Activated CD8-positive, alpha-beta T cell treated with anti-CD3 and anti-CD28 coated beads for 36 hours (primary cell): Measurements from ENCODE around the gene NBL1. TPM values are rescaled to one million over a fixed set of nuclear protein-coding genes. Genes with fewer than 3 reads are reported as not detected.
"Not testable (repeated sequence)": the region's sequence is repeated elsewhere in the genome, so short reads cannot be mapped to it uniquely, and the experiment has no call there.

ENCODE experiments used
- ATAC-seq: fragments of 200-7000 bp; cut with Tn5 transposase; one replicate; pipeline ENCODE4 v1.10.0; 2021; ENCODE audit warnings: mild to moderate bottlenecking, moderate library complexity
- CTCF ChIA-PET: fragments of 350-600 bp; sonication (Branson Sonifier 250); formaldehyde crosslinking; loops from one replicate; lab custom pipeline; 2021; ENCODE audit warnings: antibody characterized with exemption; lab: Charles Lee
- POLR2A ChIA-PET: fragments of 350-600 bp; sonication (Branson Sonifier 250); formaldehyde crosslinking; loops from one replicate; lab custom pipeline; 2021; ENCODE audit warnings: antibody characterized with exemption; lab: Charles Lee
- DNase-seq: peaks from one replicate; pipeline ENCODE4 v3.0.0-alpha.2; 2020
- H3K27ac Mint-ChIP-seq: one replicate; pipeline ENCODE4 v1.8.0; 2021; ENCODE audit warnings: mild to moderate bottlenecking, mixed read lengths
- H3K27me3 Mint-ChIP-seq: one replicate; pipeline ENCODE4 v1.8.0; 2021; ENCODE audit warnings: mixed read lengths
- H3K36me3 Mint-ChIP-seq: one replicate; pipeline ENCODE4 v1.8.0; 2021; ENCODE audit warnings: low read depth, mixed read lengths
- H3K4me1 Mint-ChIP-seq: one replicate; pipeline ENCODE4 v1.8.0; 2021; ENCODE audit warnings: low read depth, mixed read lengths
- H3K4me3 Mint-ChIP-seq: one replicate; pipeline ENCODE4 v1.8.0; 2021; ENCODE audit warnings: mild to moderate bottlenecking, moderate library complexity, mixed read lengths
- H3K9me3 Mint-ChIP-seq: one replicate; pipeline ENCODE4 v1.8.0; 2021; ENCODE audit warnings: mixed read lengths
- CTCF ChIP-seq: fragments of 200-600 bp; IDR thresholded peaks from one replicate; pipeline ENCODE4 v1.8.0; 2022; ENCODE audit warnings: antibody characterized with exemption, mild to moderate bottlenecking
- intact Hi-C: fragments of 100-400 bp; cut with micrococcal nuclease; formaldehyde crosslinking; loops from one replicate; pipeline ENCODE4 v1.10.0; 2022
- total RNA-seq, 2 experiments: library from RNA; stranded (reverse); gene quantifications; one replicate each; pipeline ENCODE4 v1.2.3, GENCODE V29; 2021

The NBL1 gene
- total RNA-seq, 2 experiments from 2014 or later: 27.0 to 27.6 TPM

GRCh38 chr1:19635646-19636045, 8.5 kb upstream of the NBL1 start:
- Mint-ChIP-seq H3K4me3 (no peak overlapping the region), H3K27me3 (no peaks in the 10 kb centered on the region), H3K4me1 (no peaks in the 10 kb centered on the region), H3K9me3 (no peaks in the 10 kb centered on the region), H3K36me3 (no peaks in the 10 kb centered on the region), H3K27ac (no peak overlapping the region)
- ChIA-PET CTCF (interaction anchor here (0.8 kb wide), 1 partner anchor 26 kb away, joined by 3 read pairs; no protein-coding TSS in a partner anchor), POLR2A (no interaction called here)
- DNase-seq (no peak), ATAC-seq (no peak)
- TF ChIP-seq CTCF: no peak
- intact Hi-C loops: no loop called here

GRCh38 chr1:19636065-19636464, 8.0 kb upstream of the NBL1 start:
- ChIA-PET CTCF (interaction anchor here (0.8 to 1.0 kb wide), 2 partner anchors 26 to 27 kb away, joined by 3 read pairs; no protein-coding TSS in a partner anchor), POLR2A (no interaction called here)
- Mint-ChIP-seq H3K4me3 (no peak overlapping the region), H3K36me3 (no peaks in the 10 kb centered on the region), H3K27ac (no peak overlapping the region), H3K27me3 (no peaks in the 10 kb centered on the region), H3K9me3 (no peaks in the 10 kb centered on the region), H3K4me1 (no peaks in the 10 kb centered on the region)
- no peak for ATAC-seq
- DNase-seq: no peak
- intact Hi-C loops: no loop called here
- TF ChIP-seq CTCF: no peak

- H3K9me3 Mint-ChIP-seq, DNase-seq, H3K27ac Mint-ChIP-seq, H3K36me3 Mint-ChIP-seq, intact Hi-C loops, H3K4me3 Mint-ChIP-seq, POLR2A ChIA-PET, H3K27me3 Mint-ChIP-seq, H3K4me1 Mint-ChIP-seq, ATAC-seq: not testable (repeated sequence)
- CTCF ChIA-PET: interaction anchor here (1.0 kb wide), 1 partner anchor 25 kb away, joined by 3 read pairs; no protein-coding TSS in a partner anchor
Measured at GRCh38 chr1:19636749-19637148, 7.4 kb upstream of the NBL1 start.

GRCh38 chr1:19637606-19638005, 6.5 kb upstream of the NBL1 start:
- Mint-ChIP-seq H3K9me3 (no peaks in the 10 kb centered on the region), H3K4me1 (no peaks in the 10 kb centered on the region), H3K27me3 (peaks cover under 1% of the 10 kb centered on the region), H3K36me3 (no peaks in the 10 kb centered on the region), H3K4me3 (no peak overlapping the region), H3K27ac (no peak overlapping the region)
- CTCF ChIA-PET: interaction anchor here (1.2 to 1.3 kb wide), 2 partner anchors 16 to 24 kb away, joined by 3 read pairs; no protein-coding TSS in a partner anchor
- intact Hi-C loops: no loop called here
- POLR2A ChIA-PET: no interaction called here
- ATAC-seq: no peak
- no peak for TF ChIP-seq CTCF
- DNase-seq: no peak

GRCh38 chr1:19639228-19639627, 4.9 kb upstream of the NBL1 start:
- H3K27me3 Mint-ChIP-seq, POLR2A ChIA-PET, intact Hi-C loops, H3K36me3 Mint-ChIP-seq, H3K27ac Mint-ChIP-seq, H3K4me1 Mint-ChIP-seq, ATAC-seq, H3K4me3 Mint-ChIP-seq, DNase-seq, H3K9me3 Mint-ChIP-seq: not testable (repeated sequence)
- CTCF ChIA-PET: interaction anchor here (1.0 to 1.4 kb wide), 3 partner anchors 12 to 57 kb away, joined by 3 to 7 read pairs (median 3); no protein-coding TSS in a partner anchor

GRCh38 chr1:19639999-19640362, 4.1 kb upstream of the NBL1 start:
- intact Hi-C loops: no loop called here
- POLR2A ChIA-PET: interaction anchor here (2.2 kb wide), 1 partner anchor 42 kb away, joined by 9 read pairs; no protein-coding TSS in a partner anchor
- no peak for DNase-seq

More at GRCh38 chr1:19639999-19640362, 4.1 kb upstream of the NBL1 start:
- no peaks in the 10 kb centered on the region for H3K9me3 Mint-ChIP-seq
- ATAC-seq: no peak
- peaks cover 10% of the 10 kb centered on the region for H3K27me3 Mint-ChIP-seq
- no peak overlapping the region for H3K27ac Mint-ChIP-seq
- no peak overlapping the region for H3K4me3 Mint-ChIP-seq
- no peaks in the 10 kb centered on the region for H3K36me3 Mint-ChIP-seq
- CTCF ChIA-PET: interaction anchor here (1.2 to 3.0 kb wide), 4 partner anchors 11 to 66 kb away, joined by 3 to 8 read pairs (median 5); no protein-coding TSS in a partner anchor
- TF ChIP-seq CTCF: no peak
- peaks cover 8% of the 10 kb centered on the region for H3K4me1 Mint-ChIP-seq
